Measurements from ENCODE around the gene CTTNBP2NL.

GRCh38 chr1:112440574-112440973 is 44.6 kb downstream of the CTTNBP2NL start:
- TF ChIP-seq EP300 (IDR thresholded peaks at IDR 0.05) = no peak
- no peak for TF ChIP-seq POLR2A (IDR thresholded peaks at IDR 0.05; ENCODE audit: low read length)
